A549 (cell line): Measurements from ENCODE around the gene RBFA. TPM values are rescaled to one million over a fixed set of nuclear protein-coding genes. Genes with fewer than 3 reads are reported as not detected.

Source experiments
- ATAC-seq, 2 experiments: fragments of 200-7000 bp in 1 of 2; fragments of >200 bp in 1 of 2; cut with Nextera tagmentation in 1 of 2; cut with Tn5 transposase in 1 of 2; 3 replicates each; pipeline versions ENCODE4 v1.8.0 to v1.9.1; 2018 to 2020; ENCODE audit warnings: mild to moderate bottlenecking in 1 of 2, moderate library complexity in 1 of 2
- CTCF ChIA-PET: fragments of 300-600 bp; sonication (Branson Sonifier 250); formaldehyde crosslinking; extraction: SDS; loops from one replicate; lab custom pipeline; 2021; ENCODE audit warnings: antibody characterized with exemption, inconsistent platforms; lab: Yijun Ruan, JAX
- POLR2A ChIA-PET: fragments of 350-600 bp; formaldehyde crosslinking; extraction: SDS; loops from one replicate; lab custom pipeline; 2021; ENCODE audit warnings: antibody characterized with exemption, inconsistent platforms; lab: Yijun Ruan, JAX
- DNase-seq, 2 experiments: peaks; one replicate each; pipeline versions ENCODE4 v3.0.0 to v3.0.0-alpha.2; 2011 to 2016; ENCODE audit warnings: low read depth in 1 of 2, low spot score in 1 of 2
- FAIRE-seq: peaks from 2 replicates; lab custom pipeline; 2011; peaks lifted over from hg19 to GRCh38; lab: Jason Lieb, UNC
- H3K27ac ChIP-seq, 2 experiments: fragments of >200 bp; sonication (Bioruptor Twin); formaldehyde crosslinking; 3 replicates each; pipeline ENCODE4 v1.5.1; 2016 to 2017
- H3K4me1 ChIP-seq: fragments of >200 bp; sonication (Bioruptor Twin); formaldehyde crosslinking; 3 replicates; pipeline ENCODE4 v1.6.1; 2016
- H3K4me2 ChIP-seq: fragments of >200 bp; sonication (Bioruptor Twin); formaldehyde crosslinking; 3 replicates; pipeline ENCODE4 v1.6.1; 2016
- H3K4me3 ChIP-seq: fragments of >200 bp; sonication (Bioruptor Twin); formaldehyde crosslinking; 3 replicates; pipeline ENCODE4 v1.5.1; 2016
- H3K9me3 ChIP-seq: fragments of >200 bp; sonication (Bioruptor Twin); formaldehyde crosslinking; 3 replicates; pipeline ENCODE4 v1.6.1; 2016
- EHF ChIP-seq: fragments of 250-450 bp; sonication (Bioruptor Pico); IDR thresholded peaks from 2 replicates; pipeline ENCODE4 v1.5.0; 2020; ENCODE audit warnings: mild to moderate bottlenecking
- EHMT2 ChIP-seq: fragments of 200-600 bp; sonication (generic); IDR thresholded peaks from 2 replicates; pipeline ENCODE4 v1.6.1; 2016; ENCODE audit warnings: antibody characterized with exemption, low read depth, mild to moderate bottlenecking, moderate library complexity
- EP300 ChIP-seq, 2 experiments: fragments of >200 bp; sonication (Bioruptor Twin); formaldehyde crosslinking; IDR thresholded peaks; 2 replicates in 1 of 2; 3 replicates in 1 of 2; pipeline ENCODE4 v1.6.1; 2016 to 2017
- FOSL2 ChIP-seq, 2 experiments: fragments of 450-650 bp in 1 of 2; fragments of >200 bp in 1 of 2; sonication (Bioruptor Twin) in 1 of 2; formaldehyde crosslinking; IDR thresholded peaks; 2 replicates each; pipeline versions ENCODE4 v1.5.0 to v1.6.1; 2016 to 2020; ENCODE audit warnings: mild to moderate bottlenecking in 1 of 2, moderate library complexity in 1 of 2
- FOXS1 ChIP-seq: fragments of 250-450 bp; sonication (Bioruptor Pico); IDR thresholded peaks from 2 replicates; pipeline ENCODE4 v1.5.0; 2020; ENCODE audit warnings: mild to moderate bottlenecking, moderate library complexity
- HDAC2 ChIP-seq: fragments of 200-600 bp; sonication (generic); IDR thresholded peaks from 2 replicates; pipeline ENCODE4 v1.6.1; 2016
- JUN ChIP-seq, 2 experiments: fragments of >200 bp; sonication (Bioruptor Twin); formaldehyde crosslinking; IDR thresholded peaks; 2 replicates in 1 of 2; 3 replicates in 1 of 2; pipeline ENCODE4 v1.6.1; 2016 to 2017
- KDM1A ChIP-seq: fragments of 200-600 bp; sonication (generic); IDR thresholded peaks from 2 replicates; pipeline ENCODE4 v1.6.1; 2016; ENCODE audit warnings: low read depth, mild to moderate bottlenecking
- MYC ChIP-seq: IDR thresholded peaks from 2 replicates; pipeline ENCODE4 v1.6.1; 2012; ENCODE audit warnings: mild to moderate bottlenecking, inconsistent platforms, low read length, improper control_type of control experiment, borderline replicate concordance
- NFE2L2 ChIP-seq: fragments of 150-350 bp; conservative IDR thresholded peaks from 2 replicates; pipeline ENCODE4 v1.6.1; 2014; ENCODE audit warnings: low read length
- PHF8 ChIP-seq: fragments of 200-600 bp; sonication (generic); IDR thresholded peaks from 2 replicates; pipeline ENCODE4 v1.6.1; 2016; ENCODE audit warnings: low read depth, mild to moderate bottlenecking, antibody characterized with exemption, moderate library complexity, borderline replicate concordance
- POLR2A ChIP-seq: IDR thresholded peaks from 2 replicates; pipeline ENCODE4 v1.6.1; 2012; ENCODE audit warnings: mild to moderate bottlenecking, low read length
- POLR2AphosphoS2 ChIP-seq: conservative IDR thresholded peaks from 2 replicates; pipeline ENCODE4 v1.6.1; 2012; ENCODE audit warnings: low read length, improper control_type of control experiment, inconsistent platforms
- RCOR1 ChIP-seq: fragments of 150-350 bp; IDR thresholded peaks from 2 replicates; pipeline ENCODE4 v1.6.1; 2014; ENCODE audit warnings: antibody characterized with exemption, low read length, low read depth
- SMC3 ChIP-seq: fragments of >200 bp; sonication (Bioruptor Twin); formaldehyde crosslinking; IDR thresholded peaks from 3 replicates; pipeline ENCODE4 v1.6.1; 2018; ENCODE audit warnings: inconsistent platforms
- SREBF2 ChIP-seq: fragments of 450-650 bp; IDR thresholded peaks from 2 replicates; pipeline ENCODE4 v1.6.1; 2014; ENCODE audit warnings: mild to moderate bottlenecking, moderate library complexity
- ZFP36 ChIP-seq: fragments of 450-650 bp; IDR thresholded peaks from 2 replicates; pipeline ENCODE4 v1.6.1; 2014; ENCODE audit warnings: borderline replicate concordance; ENCODE audit not compliant: partially characterized antibody
- ZNF302 ChIP-seq: fragments of 250-450 bp; sonication (Bioruptor Pico); IDR thresholded peaks from 2 replicates; pipeline ENCODE4 v1.9.0; 2021; ENCODE audit warnings: inconsistent platforms, mild to moderate bottlenecking, moderate library complexity
- WGBS: methylation state at CpG from one replicate; pipeline ENCODE4 v1.1.6; 2017; ENCODE audit errors: missing lambda C conversion rate; 5-methylcytosine and 5-hydroxymethylcytosine counted together
- polyA plus RNA-seq, 4 experiments: library from polyadenylated mRNA; depleted of rRNA in 3 of 4; stranded (reverse); fragments of >200 nt; fragmentation: RNase III in 1 of 4; extraction: RNeasy Plus Mini Kit Qiagen cat#74134 plus additional on column Dnase treatment in 1 of 4; gene quantifications; 2 replicates in 3 of 4; 3 replicates in 1 of 4; pipeline ENCODE4 v1.2.3, GENCODE V29; 2011 to 2017
- TF ChIP-seq, protein P1 (sequence below): fragments of 250-450 bp; sonication (Bioruptor Pico); IDR thresholded peaks from 2 replicates; pipeline ENCODE4 v1.5.0; 2020; ENCODE audit warnings: low read depth, mild to moderate bottlenecking, moderate library complexity
- TF ChIP-seq, protein P2 (sequence below): fragments of >200 bp; sonication (Bioruptor Twin); formaldehyde crosslinking; IDR thresholded peaks from 3 replicates; pipeline ENCODE4 v1.6.1; 2016
- TF ChIP-seq, protein P3 (sequence below): fragments of 200-600 bp; sonication (generic); IDR thresholded peaks from 2 replicates; pipeline ENCODE4 v1.6.1; 2016; ENCODE audit warnings: antibody characterized with exemption, mild to moderate bottlenecking, moderate library complexity
- TF ChIP-seq, protein P4 (sequence below): fragments of 150-350 bp; IDR thresholded peaks from 2 replicates; pipeline ENCODE4 v1.6.1; 2014; ENCODE audit warnings: low read depth, mild to moderate bottlenecking, low read length
- TF ChIP-seq, protein P5 (sequence below): IDR thresholded peaks from 2 replicates; pipeline ENCODE4 v1.6.1; 2012

The RBFA gene
- polyA plus RNA-seq, 2 of the 4 experiments (the other 2 are of a cell fraction): 34.4 to 43.6 TPM

DNA sequence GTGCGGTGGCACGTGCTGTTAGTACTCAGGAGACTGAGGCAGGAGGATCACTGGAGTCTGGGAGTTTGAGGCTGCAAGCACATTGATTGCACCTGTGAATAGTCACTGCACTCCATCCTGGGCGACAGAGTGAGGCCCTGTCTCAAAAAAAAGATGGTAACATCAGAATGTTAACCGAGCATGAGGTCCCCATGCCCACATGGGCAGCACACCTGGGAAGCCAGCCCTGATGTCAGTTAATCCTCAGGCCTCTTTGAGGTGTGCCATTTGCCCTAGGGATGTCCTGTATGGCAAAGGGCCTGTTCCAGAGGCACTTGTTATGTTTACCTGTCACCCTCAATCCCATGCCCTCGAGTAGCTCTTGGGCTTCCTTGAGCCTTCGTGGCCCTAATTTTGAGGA lies 16.6 kb downstream of the RBFA start:
- no peak for FAIRE-seq
- Histone ChIP-seq H3K9me3 (peaks cover 26% of the 10 kb centered on the region), H3K4me1 (no peaks in the 10 kb centered on the region)
- POLR2A ChIA-PET: no interaction called here
- no peak for TF ChIP-seq RCOR1
- TF ChIP-seq HDAC2: no peak
- no peak for TF ChIP-seq KDM1A
- TF ChIP-seq POLR2A: no peak
- no peak for TF ChIP-seq SMC3
- TF ChIP-seq ZFP36: no peak
- TF ChIP-seq SREBF2: no peak
- no peak for TF ChIP-seq ZNF302
- TF ChIP-seq FOXS1 (CRISPR knock-in tag): no peak
- TF ChIP-seq, protein P1, sequence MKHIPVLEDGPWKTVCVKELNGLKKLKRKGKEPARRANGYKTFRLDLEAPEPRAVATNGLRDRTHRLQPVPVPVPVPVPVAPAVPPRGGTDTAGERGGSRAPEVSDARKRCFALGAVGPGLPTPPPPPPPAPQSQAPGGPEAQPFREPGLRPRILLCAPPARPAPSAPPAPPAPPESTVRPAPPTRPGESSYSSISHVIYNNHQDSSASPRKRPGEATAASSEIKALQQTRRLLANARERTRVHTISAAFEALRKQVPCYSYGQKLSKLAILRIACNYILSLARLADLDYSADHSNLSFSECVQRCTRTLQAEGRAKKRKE (CRISPR knock-in tag): no peak
- TF ChIP-seq JUN (IDR thresholded peaks at IDR 0.05): no peak
- TF ChIP-seq MYC: no peak
- TF ChIP-seq, all 56 proteins: peak for 0
- ATAC-seq: no peak
- CTCF ChIA-PET: no interaction called here
- Histone ChIP-seq H3K4me3 (no peak overlapping the region), H3K27ac (no peak overlapping the region), H3K4me2 (no peak overlapping the region)
- DNase-seq: no peak
- WGBS: 94% methylated on average over 6 of the region's 6 CpGs

DNA sequence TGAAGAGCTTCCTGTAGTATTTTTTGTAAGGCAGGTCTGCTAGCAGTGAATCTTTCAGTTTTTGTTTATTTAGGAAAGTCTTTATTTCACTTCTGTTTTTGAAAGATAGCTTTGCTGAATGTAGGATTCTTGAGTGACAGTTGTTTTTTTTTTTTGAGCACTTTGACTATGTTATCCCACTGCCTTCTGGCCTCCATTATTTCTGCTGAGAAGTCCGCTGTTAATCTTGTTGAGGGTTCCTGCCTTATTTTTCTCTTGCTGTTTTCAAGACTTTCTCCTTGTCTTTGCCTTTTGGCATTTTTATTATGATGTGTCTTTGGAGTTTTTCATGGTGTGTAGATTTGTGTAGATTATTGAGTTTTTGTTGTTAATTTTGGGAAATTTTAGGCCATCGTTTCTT lies 21.9 kb downstream of the RBFA start:
- ChIA-PET CTCF (no interaction called here), POLR2A (no interaction called here)
- 32% methylated on average over 2 of the region's 2 CpGs for WGBS
- no peak for ATAC-seq
- H3K4me3 ChIP-seq: no peak overlapping the region
- H3K4me1 ChIP-seq: no peaks in the 10 kb centered on the region
- TF ChIP-seq EHF (CRISPR knock-in tag): no peak
- TF ChIP-seq NFE2L2: no peak
- no peak for TF ChIP-seq PHF8
- TF ChIP-seq EHMT2: no peak
- no peak for TF ChIP-seq RCOR1
- no peak for TF ChIP-seq FOXS1 (CRISPR knock-in tag)
- TF ChIP-seq, protein P2, sequence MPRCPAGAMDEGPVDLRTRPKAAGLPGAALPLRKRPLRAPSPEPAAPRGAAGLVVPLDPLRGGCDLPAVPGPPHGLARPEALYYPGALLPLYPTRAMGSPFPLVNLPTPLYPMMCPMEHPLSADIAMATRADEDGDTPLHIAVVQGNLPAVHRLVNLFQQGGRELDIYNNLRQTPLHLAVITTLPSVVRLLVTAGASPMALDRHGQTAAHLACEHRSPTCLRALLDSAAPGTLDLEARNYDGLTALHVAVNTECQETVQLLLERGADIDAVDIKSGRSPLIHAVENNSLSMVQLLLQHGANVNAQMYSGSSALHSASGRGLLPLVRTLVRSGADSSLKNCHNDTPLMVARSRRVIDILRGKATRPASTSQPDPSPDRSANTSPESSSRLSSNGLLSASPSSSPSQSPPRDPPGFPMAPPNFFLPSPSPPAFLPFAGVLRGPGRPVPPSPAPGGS: no peak
- TF ChIP-seq, protein P3, sequence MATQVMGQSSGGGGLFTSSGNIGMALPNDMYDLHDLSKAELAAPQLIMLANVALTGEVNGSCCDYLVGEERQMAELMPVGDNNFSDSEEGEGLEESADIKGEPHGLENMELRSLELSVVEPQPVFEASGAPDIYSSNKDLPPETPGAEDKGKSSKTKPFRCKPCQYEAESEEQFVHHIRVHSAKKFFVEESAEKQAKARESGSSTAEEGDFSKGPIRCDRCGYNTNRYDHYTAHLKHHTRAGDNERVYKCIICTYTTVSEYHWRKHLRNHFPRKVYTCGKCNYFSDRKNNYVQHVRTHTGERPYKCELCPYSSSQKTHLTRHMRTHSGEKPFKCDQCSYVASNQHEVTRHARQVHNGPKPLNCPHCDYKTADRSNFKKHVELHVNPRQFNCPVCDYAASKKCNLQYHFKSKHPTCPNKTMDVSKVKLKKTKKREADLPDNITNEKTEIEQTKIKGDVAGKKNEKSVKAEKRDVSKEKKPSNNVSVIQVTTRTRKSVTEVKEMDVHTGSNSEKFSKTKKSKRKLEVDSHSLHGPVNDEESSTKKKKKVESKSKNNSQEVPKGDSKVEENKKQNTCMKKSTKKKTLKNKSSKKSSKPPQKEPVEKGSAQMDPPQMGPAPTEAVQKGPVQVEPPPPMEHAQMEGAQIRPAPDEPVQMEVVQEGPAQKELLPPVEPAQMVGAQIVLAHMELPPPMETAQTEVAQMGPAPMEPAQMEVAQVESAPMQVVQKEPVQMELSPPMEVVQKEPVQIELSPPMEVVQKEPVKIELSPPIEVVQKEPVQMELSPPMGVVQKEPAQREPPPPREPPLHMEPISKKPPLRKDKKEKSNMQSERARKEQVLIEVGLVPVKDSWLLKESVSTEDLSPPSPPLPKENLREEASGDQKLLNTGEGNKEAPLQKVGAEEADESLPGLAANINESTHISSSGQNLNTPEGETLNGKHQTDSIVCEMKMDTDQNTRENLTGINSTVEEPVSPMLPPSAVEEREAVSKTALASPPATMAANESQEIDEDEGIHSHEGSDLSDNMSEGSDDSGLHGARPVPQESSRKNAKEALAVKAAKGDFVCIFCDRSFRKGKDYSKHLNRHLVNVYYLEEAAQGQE: no peak
- TF ChIP-seq FOSL2 (IDR thresholded peaks at IDR 0.05): no peak
- no peak for TF ChIP-seq FOSL2 (CRISPR knock-in tag; IDR thresholded peaks at IDR 0.05)
- no peak for TF ChIP-seq EP300 (IDR thresholded peaks at IDR 0.05)
- no peak for TF ChIP-seq MYC
- TF ChIP-seq, protein P1 (CRISPR knock-in tag): no peak
- TF ChIP-seq POLR2AphosphoS2: no peak
- TF ChIP-seq, protein P4, sequence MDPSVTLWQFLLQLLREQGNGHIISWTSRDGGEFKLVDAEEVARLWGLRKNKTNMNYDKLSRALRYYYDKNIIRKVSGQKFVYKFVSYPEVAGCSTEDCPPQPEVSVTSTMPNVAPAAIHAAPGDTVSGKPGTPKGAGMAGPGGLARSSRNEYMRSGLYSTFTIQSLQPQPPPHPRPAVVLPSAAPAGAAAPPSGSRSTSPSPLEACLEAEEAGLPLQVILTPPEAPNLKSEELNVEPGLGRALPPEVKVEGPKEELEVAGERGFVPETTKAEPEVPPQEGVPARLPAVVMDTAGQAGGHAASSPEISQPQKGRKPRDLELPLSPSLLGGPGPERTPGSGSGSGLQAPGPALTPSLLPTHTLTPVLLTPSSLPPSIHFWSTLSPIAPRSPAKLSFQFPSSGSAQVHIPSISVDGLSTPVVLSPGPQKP: no peak
- TF ChIP-seq, protein P5, sequence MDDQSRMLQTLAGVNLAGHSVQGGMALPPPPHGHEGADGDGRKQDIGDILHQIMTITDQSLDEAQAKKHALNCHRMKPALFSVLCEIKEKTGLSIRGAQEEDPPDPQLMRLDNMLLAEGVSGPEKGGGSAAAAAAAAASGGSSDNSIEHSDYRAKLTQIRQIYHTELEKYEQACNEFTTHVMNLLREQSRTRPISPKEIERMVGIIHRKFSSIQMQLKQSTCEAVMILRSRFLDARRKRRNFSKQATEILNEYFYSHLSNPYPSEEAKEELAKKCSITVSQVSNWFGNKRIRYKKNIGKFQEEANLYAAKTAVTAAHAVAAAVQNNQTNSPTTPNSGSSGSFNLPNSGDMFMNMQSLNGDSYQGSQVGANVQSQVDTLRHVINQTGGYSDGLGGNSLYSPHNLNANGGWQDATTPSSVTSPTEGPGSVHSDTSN: no peak
- no peak for TF ChIP-seq SMC3
- no peak overlapping the region for H3K27ac ChIP-seq
- H3K4me2 ChIP-seq: no peak overlapping the region
- no peak for DNase-seq
- peaks cover 28% of the 10 kb centered on the region for H3K9me3 ChIP-seq
- FAIRE-seq: no peak
